NCI-H2081 (cell line): ENCODE data around the gene PRDM9.
A peak's percentile ranks its signal among the peaks of the same experiment; 100 is the strongest.
"Not testable (repeated sequence)": the region's sequence is repeated elsewhere in the genome, so short reads cannot be mapped to it uniquely, and the experiment has no call there.

Experiments used
- DNase-seq, 2 experiments: peaks; one replicate each; lab custom pipeline; 2025; lab: John Stamatoyannopoulos, UW

The PRDM9 gene

DNA sequence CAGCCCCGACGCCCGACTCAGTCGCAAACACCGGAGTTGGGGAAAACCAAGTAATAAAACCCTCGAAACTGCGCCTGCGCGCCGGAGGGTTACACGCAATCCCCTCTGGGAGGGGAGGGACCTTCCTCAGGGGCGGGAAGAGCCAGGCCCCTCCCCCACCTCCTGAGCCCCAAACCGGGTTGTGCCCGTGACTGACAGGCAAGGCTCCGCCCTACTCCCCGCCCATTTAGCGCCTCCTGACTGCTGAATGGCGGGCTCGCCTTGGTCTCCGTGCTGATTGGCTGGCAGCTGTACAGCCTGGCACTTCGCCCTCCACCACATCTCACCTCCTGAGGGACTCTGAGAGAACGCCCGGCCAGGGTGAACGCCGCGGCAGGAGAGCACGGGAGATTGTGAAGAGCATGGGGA is at the start of gene PRDM9:
Gene PRDM9, plus strand, starts transcription at position 332 of the 408 bp plus-strand sequence. CDS start 1,425 bp downstream, outside the sequence.
- DNase-seq, result no peak

GRCh38 chr5:23457780-23458179 is 49.6 kb upstream of the PRDM9 start:
- DNase-seq, result no peak

GRCh38 chr5:23459214-23459613 is 48.2 kb upstream of the PRDM9 start:
- DNase-seq, result no peak

DNA sequence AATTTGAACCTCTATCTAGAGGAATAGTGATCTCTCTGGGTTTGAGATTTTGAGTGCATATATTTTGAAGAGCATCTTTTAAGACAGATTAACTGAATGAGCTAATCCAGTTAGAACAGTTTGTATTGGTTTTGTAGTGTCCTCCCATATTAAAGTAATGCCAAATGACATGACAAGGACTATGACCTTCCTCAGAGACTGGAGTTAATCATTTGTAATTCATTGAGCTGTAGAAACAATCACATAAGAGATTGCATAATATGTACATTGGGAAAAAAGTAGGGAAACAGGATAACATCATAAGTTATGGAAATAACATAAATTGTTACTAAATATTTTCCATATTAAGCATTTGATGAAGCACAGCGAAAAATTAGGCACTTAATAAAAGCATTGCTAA is 45.8 kb upstream of the PRDM9 start:
- DNase-seq, result no peak

DNA sequence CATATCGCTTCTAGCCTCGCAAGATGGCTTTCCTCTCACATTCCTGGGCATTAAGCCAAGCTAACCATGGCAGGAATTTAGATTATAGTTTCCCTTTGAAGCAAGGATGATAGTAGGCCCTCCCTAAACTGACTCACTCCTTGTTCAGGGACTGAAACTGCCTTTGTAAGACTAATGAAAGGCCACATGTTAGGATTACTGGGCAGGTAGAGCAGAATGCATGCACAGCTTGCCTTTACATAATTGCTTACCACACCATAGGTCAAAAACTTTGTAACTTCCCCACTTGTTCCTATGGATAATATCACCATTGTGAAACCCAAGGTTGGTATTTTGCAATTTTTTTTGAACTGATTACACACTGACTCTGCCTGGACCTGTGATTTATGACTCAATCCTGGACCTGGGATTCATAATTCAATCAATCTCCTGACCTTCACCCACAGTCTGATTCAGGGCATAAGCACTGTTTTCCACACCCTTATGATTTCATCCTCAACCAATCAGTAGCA is 41.0 kb upstream of the PRDM9 start:
- DNase-seq, result peak in 1 of 2 experiments; percentile 39

GRCh38 chr5:23468658-23469057 is 38.8 kb upstream of the PRDM9 start:
- DNase-seq, result no peak

GRCh38 chr5:23473915-23474314 is 33.5 kb upstream of the PRDM9 start:
- DNase-seq, result no peak

GRCh38 chr5:23474315-23474714 is 33.1 kb upstream of the PRDM9 start:
- DNase-seq, result no peak

DNA sequence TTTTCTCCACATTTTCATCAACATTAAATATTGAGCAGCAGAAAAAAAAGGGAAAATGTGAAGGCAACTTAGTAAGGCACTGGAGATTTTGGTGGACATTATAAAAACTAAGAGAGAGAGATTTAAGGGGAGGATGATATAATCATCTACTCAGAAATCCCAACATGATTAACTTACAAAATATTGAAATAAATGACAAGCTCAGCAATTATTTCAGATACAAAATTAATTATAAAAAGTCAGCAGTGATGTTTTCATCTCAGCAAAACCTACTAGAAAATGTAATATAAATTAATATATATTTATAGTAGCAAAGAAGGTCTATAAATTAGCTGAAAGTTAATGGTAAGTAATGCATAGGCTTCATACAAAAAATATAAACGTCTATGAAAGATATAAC is 30.8 kb upstream of the PRDM9 start:
- DNase-seq, result no peak

DNA sequence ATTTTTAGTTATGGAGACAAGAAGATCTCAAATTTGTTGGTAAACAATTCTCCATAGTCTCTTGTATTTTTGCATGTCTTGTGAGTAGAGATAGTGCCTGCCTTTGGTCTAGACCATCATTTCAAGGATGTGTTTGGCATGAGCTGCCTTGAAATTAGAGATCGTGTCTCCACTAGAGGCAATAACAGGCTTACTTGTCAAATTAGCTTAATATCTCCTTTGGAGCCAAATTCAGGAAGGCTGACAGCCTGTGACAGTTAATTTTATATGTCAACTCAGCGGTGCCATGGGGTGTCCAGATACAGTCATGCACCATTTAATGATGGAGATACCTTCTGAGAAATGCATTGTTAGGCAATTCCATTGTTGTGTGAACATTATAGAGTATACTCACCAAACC is 24.8 kb upstream of the PRDM9 start:
- DNase-seq, result no peak

GRCh38 chr5:23483090-23483489 is 24.3 kb upstream of the PRDM9 start:
- no peak for DNase-seq

- no peak for DNase-seq
These were observed 23.3 kb upstream of the PRDM9 start for GRCh38 chr5:23484096-23484495.

GRCh38 chr5:23486227-23486626 is 21.2 kb upstream of the PRDM9 start:
- not testable (repeated sequence) for DNase-seq

DNA sequence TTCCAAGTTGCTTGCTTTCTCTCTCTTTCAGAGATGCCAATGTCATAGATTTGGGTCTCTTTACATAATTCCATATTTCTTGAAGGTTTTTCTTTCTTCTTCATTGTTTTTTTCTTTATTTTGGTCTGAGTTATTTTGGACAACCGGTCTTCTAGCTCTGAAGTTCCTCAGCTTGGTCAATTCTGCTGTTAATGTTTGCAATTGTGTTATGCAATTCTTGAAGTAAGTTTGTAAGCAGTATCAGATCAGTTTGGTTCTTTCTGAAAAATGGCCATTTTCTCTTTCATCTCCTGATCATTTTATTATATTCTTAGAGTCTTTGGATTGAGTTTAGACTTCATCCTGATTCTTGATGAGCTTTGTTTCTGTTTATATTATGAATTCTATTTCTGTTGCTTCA is 16.4 kb upstream of the PRDM9 start:
- no peak for DNase-seq

DNA sequence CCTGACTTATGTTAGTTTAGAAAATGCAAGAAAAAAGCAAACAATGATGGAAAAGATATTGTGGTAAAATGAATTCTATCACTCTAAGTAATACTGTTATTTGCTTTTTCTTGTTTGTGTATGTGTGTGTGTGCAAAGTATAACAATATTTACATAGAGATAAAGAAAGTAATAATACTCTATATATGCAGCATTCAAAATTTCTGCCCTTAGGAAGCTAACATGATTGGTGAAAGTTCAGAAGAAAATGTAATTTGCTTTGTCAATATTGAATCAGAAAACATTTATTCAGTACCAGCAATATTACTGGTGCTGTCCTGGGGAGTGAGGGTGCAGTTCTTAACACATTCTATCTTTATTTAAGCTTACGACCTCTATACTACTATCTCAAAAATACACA is 12.9 kb upstream of the PRDM9 start:
- peak; percentile 36 to 77 for DNase-seq

DNA sequence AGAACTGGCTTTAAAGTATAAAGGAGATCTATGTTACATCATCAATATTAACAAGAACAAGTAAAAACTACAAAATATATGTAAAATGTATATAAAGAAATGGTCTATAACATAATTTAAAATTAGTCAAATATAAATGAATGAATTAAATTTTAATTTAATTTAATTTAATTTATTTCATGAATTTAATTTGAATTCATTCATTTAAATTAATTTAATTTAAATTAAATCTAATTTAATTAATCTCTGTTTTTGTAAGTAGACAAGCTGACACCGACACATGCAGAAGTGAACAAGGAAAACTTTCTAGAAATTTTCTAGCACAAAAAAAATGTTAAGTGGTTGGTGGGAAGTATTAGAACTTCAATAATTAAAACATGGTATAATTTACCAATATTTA is 10.8 kb upstream of the PRDM9 start:
- no peak for DNase-seq

DNA sequence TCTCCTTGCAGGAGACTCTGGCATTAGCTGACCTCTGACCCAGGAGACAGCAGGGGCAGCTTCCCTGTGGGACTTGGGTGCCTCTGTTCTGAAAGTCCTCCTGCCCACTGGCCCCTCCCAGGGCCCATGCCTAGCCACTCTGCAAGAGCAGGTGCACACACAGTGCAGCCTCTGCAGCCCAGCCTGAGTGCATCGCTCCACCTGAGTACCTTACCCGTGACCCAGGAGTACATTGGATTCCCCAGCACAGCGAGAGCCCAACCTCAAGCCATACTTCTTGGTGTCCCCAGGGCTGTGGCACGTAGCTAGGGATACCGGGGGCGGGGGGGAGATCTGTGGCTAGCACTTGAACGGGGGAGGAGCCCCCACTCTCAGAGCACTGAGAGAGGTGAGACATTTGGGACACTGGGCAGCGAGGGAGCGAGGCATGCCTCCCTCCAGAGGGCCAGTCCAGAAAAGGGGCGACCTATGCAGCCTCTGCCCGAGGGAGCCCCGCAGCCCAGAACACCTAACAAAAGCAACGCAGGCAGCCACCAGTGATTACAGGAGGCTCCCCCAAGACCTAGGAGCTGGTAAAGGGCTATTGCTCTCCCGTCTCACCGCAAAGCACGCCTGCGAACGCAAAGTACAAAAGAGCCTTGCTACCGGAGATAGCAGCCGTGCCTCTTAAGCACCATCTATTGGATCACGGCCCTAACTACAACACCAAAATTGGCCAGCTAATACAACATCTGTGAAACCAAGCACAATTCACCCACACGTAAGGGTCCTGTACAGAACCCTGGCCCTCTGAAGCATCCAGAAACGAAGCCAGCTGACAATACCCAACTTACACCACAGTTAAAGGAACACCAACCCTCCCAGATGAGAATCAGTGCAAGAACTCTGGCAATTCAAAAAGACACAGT is 826 bp upstream of the PRDM9 start:
- DNase-seq, result peak in 1 of 2 experiments; percentile 12

DNA sequence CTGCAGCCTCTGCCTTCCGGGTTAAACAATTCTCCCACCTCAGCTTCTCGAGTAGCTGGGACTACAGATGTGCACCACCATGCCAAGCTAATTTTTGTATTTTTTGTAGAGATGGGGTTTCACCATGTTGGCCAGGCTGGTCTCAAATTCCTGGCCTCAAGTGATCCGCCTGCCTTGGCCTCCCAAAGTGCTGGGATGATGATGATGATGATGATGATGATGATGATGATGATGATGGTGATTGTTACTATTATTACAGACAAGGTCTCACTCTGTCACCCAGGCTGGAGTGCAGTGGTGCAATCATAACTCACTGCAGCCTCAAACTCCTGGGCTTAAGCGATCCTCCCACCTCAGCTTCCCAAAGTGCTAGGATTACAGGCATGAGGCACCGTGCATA is 3.0 kb downstream of the PRDM9 start:
- DNase-seq, result not testable (repeated sequence)

DNA sequence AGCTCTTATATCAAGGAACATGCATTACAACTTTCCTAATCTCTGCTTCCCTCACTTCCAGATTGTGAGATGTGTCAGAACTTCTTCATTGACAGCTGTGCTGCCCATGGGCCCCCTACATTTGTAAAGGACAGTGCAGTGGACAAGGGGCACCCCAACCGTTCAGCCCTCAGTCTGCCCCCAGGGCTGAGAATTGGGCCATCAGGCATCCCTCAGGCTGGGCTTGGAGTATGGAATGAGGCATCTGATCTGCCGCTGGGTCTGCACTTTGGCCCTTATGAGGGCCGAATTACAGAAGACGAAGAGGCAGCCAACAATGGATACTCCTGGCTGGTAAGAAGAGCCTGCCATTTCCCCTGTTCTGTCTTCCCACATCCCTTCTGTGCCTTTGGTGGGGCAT is 15.1 kb downstream of the PRDM9 start:
- DNase-seq, result no peak

- DNase-seq, result no peak
These were observed 15.6 kb downstream of the PRDM9 start for GRCh38 chr5:23523031-23523430.

DNA sequence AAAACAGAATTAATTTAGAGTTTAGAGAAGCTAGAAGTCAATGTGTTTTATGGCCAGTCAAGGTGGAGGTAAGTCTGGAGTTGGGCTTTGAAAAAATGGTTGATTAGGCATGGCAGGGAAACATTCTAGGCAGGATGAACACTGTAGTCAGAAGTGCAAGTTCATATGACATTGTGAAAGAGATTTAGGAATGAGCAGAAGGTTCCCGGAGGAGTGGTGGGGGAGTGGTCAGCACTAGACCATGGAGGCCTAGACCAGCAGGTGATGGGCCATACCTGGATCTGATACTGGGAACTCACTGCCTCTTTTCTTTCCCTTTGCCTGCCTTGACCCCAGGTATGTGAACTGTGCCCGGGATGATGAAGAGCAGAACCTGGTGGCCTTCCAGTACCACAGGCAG is 16.6 kb downstream of the PRDM9 start:
- no peak for DNase-seq

- no peak for DNase-seq
These were observed 18.3 kb downstream of the PRDM9 start for GRCh38 chr5:23525751-23526150.

DNA sequence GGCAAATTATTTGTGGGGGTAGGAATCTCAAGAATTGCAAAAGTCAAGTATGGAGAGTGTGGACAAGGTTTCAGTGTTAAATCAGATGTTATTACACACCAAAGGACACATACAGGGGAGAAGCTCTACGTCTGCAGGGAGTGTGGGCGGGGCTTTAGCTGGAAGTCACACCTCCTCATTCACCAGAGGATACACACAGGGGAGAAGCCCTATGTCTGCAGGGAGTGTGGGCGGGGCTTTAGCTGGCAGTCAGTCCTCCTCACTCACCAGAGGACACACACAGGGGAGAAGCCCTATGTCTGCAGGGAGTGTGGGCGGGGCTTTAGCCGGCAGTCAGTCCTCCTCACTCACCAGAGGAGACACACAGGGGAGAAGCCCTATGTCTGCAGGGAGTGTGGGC is 19.2 kb downstream of the PRDM9 start:
- DNase-seq, result not testable (repeated sequence)
